Stomach (tissue), 9 donors: ENCODE results near the gene CFAP77. TPM values are rescaled to one million over a fixed set of nuclear protein-coding genes. Genes with fewer than 3 reads are reported as not detected.

ENCODE experiments used
- DNase-seq, 2 donors: peaks; one replicate each; pipeline versions ENCODE4 v3.0.0 to v3.0.0-alpha.2; 2013 to 2019
- H3K27ac ChIP-seq, 5 donors: fragments of 200-600 bp in 4 of 5; sonication (generic) in 4 of 5; one replicate each; pipeline ENCODE4 v1.5.1; 2013 to 2019; ENCODE audit warnings: mild to moderate bottlenecking in 1 of 5, moderate library complexity in 1 of 5
- H3K27me3 ChIP-seq, 3 donors: fragments of 200-600 bp; sonication (generic); one replicate each; pipeline ENCODE4 v1.5.1; 2017 to 2019; ENCODE audit warnings: mixed run types in 1 of 3
- H3K36me3 ChIP-seq, 4 donors: fragments of 200-600 bp; sonication (generic); 1 replicate in 3 of 4; 2 replicates in 1 of 4; pipeline ENCODE4 v1.5.1; 2016 to 2019
- H3K4me1 ChIP-seq, 4 donors: fragments of 200-600 bp; sonication (generic); one replicate each; pipeline ENCODE4 v1.5.1; 2016 to 2019
- H3K4me3 ChIP-seq, 4 donors: fragments of 200-600 bp; sonication (generic) in 3 of 4; one replicate each; pipeline ENCODE4 v1.5.1; 2016 to 2019; ENCODE audit warnings: mild to moderate bottlenecking in 1 of 4
- H3K9me3 ChIP-seq, 4 donors: fragments of 200-600 bp; sonication (generic); one replicate each; pipeline ENCODE4 v1.5.1; 2016 to 2019
- EP300 ChIP-seq: sonication (generic); formaldehyde crosslinking; IDR thresholded peaks from one replicate; pipeline ENCODE4 v1.6.1; 2017; ENCODE audit warnings: antibody characterized with exemption
- POLR2A ChIP-seq, 4 donors: fragments of 450-650 bp; IDR thresholded peaks; one replicate each; pipeline ENCODE4 v1.6.1; 2016; ENCODE audit warnings: antibody characterized with exemption in 4 of 4, control low read depth in 2 of 4, mild to moderate bottlenecking in 1 of 4, moderate library complexity in 1 of 4
- POLR2AphosphoS5 ChIP-seq, 3 donors: sonication (generic); formaldehyde crosslinking; IDR thresholded peaks; one replicate each; pipeline ENCODE4 v1.6.1; 2016; ENCODE audit warnings: antibody characterized with exemption in 3 of 3
- WGBS, 5 donors: extraction: QIAGEN DNeasy Blood & Tissue Kit in 3 of 5; methylation state at CpG; one replicate each; pipeline versions ENCODE4 v1.1.5 to v1.1.7; 2013 to 2018; 5-methylcytosine and 5-hydroxymethylcytosine counted together
- intact Hi-C: fragments of 100-400 bp; cut with DNase I; formaldehyde crosslinking; loops from one replicate; pipeline ENCODE4 v1.15.1; 2023; ENCODE audit warnings: low total_unique reads
- polyA plus RNA-seq, 3 donors: library from polyadenylated mRNA; stranded (reverse); fragments of 200-250 nt; gene quantifications; one replicate each; pipeline ENCODE4 v1.2.3, GENCODE V29; 2013
- total RNA-seq, 5 donors: library from RNA; depleted of rRNA; stranded (reverse); fragments of >200 nt; gene quantifications; one replicate each; pipeline versions ENCODE4 v1.1.0 to v1.2.3, GENCODE V29; 2014 to 2016
- TF ChIP-seq, protein P1 (sequence below), 7 experiments: fragments of 450-650 bp in 4 of 7; fragments of 200-600 bp in 3 of 7; sonication (generic) in 3 of 7; IDR thresholded peaks; one replicate each; pipeline ENCODE4 v1.5.1; 2016 to 2019; ENCODE audit warnings: antibody characterized with exemption in 7 of 7, control low read depth in 2 of 7, mild to moderate bottlenecking in 1 of 7
- donor health status: healthy with polysubstance abuse.
- donor health status: Bipolar disorder and iron deficiency.
- donor health status: healthy.

Gene CFAP77
- total and polyA plus RNA-seq, 8 donors, result not detected

- no peak overlapping the region for H3K27ac ChIP-seq
- peaks cover 69 to 96% (median 84%) of the 10 kb centered on the region in 3 donors for H3K27me3 ChIP-seq
- intact Hi-C loops, result no loop called here
- WGBS, 5 donors, result 6 to 13% (median 9%) methylated on average over 26 to 28 of the region's 28 CpGs
- peaks cover 0 to 8% (median 6%) of the 10 kb centered on the region in 4 donors for H3K36me3 ChIP-seq
- H3K4me1 ChIP-seq, result peaks cover 6 to 36% (median 18%) of the 10 kb centered on the region in 4 donors
- no peak overlapping the region for H3K4me3 ChIP-seq
- DNase-seq, result no peak
- no peaks in the 10 kb centered on the region for H3K9me3 ChIP-seq
- TF ChIP-seq POLR2A (IDR thresholded peaks at IDR 0.05) (no peak), POLR2AphosphoS5 (IDR thresholded peaks at IDR 0.05) (no peak), EP300 (no peak)
- TF ChIP-seq, protein P1, sequence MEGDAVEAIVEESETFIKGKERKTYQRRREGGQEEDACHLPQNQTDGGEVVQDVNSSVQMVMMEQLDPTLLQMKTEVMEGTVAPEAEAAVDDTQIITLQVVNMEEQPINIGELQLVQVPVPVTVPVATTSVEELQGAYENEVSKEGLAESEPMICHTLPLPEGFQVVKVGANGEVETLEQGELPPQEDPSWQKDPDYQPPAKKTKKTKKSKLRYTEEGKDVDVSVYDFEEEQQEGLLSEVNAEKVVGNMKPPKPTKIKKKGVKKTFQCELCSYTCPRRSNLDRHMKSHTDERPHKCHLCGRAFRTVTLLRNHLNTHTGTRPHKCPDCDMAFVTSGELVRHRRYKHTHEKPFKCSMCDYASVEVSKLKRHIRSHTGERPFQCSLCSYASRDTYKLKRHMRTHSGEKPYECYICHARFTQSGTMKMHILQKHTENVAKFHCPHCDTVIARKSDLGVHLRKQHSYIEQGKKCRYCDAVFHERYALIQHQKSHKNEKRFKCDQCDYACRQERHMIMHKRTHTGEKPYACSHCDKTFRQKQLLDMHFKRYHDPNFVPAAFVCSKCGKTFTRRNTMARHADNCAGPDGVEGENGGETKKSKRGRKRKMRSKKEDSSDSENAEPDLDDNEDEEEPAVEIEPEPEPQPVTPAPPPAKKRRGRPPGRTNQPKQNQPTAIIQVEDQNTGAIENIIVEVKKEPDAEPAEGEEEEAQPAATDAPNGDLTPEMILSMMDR (IDR thresholded peaks at IDR 0.05), result no peak
Measured at GRCh38 chr9:132588501-132589147, 178.6 kb downstream of the CFAP77 start.

DNA sequence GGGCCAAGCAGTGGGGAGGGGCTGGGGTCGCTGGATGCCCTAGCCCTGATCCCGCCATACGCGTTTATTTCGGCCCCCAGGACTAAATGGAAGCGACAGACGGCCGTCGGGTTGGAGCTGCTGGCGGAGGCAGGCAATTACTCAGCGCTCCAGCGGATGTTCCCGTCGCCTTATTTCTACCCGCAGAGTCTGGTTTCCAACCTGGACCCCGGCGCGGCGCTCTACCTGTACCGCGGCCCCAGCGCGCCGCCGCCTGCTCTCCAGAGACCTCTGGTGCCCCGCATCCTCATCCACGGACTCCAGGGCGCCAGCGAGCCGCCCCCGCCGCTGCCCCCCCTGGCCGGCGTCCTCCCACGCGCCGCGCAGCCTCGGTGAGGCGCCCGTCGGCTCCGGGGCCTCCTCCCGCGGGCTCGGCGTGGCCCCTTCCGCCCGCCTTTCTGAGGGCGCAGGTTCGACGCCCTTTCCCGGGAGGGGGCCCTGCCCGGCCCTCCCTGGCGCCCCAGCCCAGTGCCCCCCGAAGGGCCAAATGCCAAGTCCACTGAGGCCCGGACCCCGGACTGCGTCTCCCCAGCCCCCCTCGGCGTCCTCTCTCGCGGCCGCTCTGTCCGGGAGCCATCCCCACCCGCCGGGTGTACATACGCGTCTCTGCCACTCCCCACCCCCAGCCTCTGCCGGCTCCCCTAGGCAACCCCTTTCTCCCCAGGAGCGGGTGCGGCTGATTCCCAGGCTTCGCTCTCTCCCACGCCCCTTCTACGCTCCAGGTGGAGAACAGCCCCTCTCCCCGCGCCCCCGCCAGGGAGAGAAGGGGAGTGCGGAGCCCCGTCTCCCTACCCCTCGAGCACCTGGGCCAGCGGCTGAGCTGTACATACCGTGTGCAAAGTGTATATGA, 179.4 kb downstream of the CFAP77 start:
- Histone ChIP-seq H3K36me3 (peaks cover 3 to 15% (median 14%) of the 10 kb centered on the region in 4 donors), H3K4me3 (no peak overlapping the region), H3K4me1 (peaks cover 6 to 36% (median 18%) of the 10 kb centered on the region in 4 donors), H3K27me3 (peaks cover 61 to 96% (median 76%) of the 10 kb centered on the region in 3 donors), H3K27ac (no peak overlapping the region), H3K9me3 (no peaks in the 10 kb centered on the region)
- intact Hi-C loops, result no loop called here
- TF ChIP-seq POLR2AphosphoS5 (IDR thresholded peaks at IDR 0.05) (no peak), EP300 (no peak), POLR2A (IDR thresholded peaks at IDR 0.05) (no peak)
- TF ChIP-seq, protein P1 (IDR thresholded peaks at IDR 0.05), result no peak
- DNase-seq, result no peak
- 2 to 7% (median 4%) methylated on average over 11 to 83 of the region's 83 CpGs for WGBS, 5 donors

DNA sequence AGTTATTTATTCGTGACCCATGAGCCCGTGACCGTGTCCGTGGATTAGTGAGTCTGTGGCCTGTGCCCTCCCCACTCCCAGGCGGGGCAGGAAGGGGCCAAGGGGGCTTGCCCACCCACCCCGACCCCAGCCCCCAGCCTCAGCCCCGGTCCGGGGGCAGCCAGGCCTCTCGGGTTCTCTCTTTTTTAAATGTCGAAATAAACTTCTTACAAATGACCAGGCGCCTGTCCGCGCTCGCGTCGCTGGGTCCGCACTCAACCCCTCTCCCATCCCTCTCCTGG, 180.0 kb downstream of the CFAP77 start:
- DNase-seq, result no peak
- Histone ChIP-seq H3K4me1 (peaks cover 6 to 36% (median 18%) of the 10 kb centered on the region in 4 donors), H3K27ac (no peak overlapping the region), H3K9me3 (no peaks in the 10 kb centered on the region), H3K4me3 (no peak overlapping the region), H3K27me3 (peaks cover 55 to 96% (median 70%) of the 10 kb centered on the region in 3 donors), H3K36me3 (peaks cover 8 to 21% (median 20%) of the 10 kb centered on the region in 4 donors)
- intact Hi-C loops, result no loop called here
- TF ChIP-seq, protein P1 (IDR thresholded peaks at IDR 0.05), result no peak
- TF ChIP-seq POLR2A (IDR thresholded peaks at IDR 0.05), result no peak
- TF ChIP-seq EP300, result no peak
- no peak for TF ChIP-seq POLR2AphosphoS5 (IDR thresholded peaks at IDR 0.05)
- WGBS, 5 donors, result 6 to 13% (median 7%) methylated on average over 10 to 17 of the region's 17 CpGs

DNA sequence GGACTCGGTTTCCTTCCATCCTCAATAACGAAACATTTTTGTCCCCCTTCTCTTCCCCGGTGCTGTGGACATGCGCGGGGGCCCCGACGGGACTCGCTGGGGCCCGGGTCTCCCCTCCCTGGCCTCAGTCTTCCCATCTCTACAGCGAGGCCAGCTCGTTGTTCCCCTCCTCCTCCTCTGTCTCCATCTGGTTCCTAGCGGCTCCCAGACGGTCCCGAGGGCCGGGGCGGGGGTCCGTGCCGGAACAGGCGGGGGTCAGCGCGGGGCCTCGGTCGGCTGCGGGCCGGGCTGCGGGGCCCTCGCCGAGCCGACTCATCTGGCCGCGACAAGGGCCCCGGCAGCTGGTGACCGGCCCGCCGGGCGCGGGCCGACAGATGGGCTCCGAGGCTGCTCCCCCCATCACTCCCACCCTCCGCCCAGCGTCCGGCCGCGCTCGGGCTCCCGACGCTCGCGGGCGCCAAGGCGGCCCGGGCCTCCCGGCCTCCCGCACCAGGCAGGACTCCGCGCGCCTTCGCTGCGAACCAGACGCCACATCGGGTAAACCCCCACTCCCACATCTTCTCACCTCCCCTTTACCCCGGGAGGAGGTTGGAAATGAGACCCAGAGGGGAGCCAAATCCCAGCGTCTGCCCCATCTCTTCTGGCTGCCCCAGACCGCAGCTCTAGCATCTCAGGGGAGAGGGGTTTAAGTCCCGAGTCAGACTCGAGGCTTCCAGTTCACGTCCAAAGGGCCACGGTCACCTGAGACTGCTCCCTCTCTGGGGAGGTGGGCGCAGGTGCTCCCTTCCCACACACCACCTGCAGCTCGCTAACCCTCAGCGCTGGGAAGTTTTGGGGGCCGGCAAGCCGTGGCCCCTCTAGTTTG, 180.5 kb downstream of the CFAP77 start:
- no peaks in the 10 kb centered on the region for H3K9me3 ChIP-seq
- intact Hi-C loops, result no loop called here
- no peak overlapping the region for H3K4me3 ChIP-seq
- H3K27me3 ChIP-seq, result peaks cover 49 to 91% (median 65%) of the 10 kb centered on the region in 3 donors
- H3K4me1 ChIP-seq, result peaks cover 6 to 36% (median 18%) of the 10 kb centered on the region in 4 donors
- H3K36me3 ChIP-seq, result peaks cover 10 to 27% (median 25%) of the 10 kb centered on the region in 4 donors
- WGBS, 5 donors, result 2 to 4% (median 3%) methylated on average over 18 to 73 of the region's 73 CpGs
- no peak for DNase-seq
- TF ChIP-seq POLR2AphosphoS5 (IDR thresholded peaks at IDR 0.05) (no peak), EP300 (no peak)
- H3K27ac ChIP-seq, result no peak overlapping the region
